ENCODE results near the gene MTCH2. TPM values are rescaled to one million over a fixed set of nuclear protein-coding genes. Genes with fewer than 3 reads are reported as not detected.

MTCH2 gene
- polyA plus RNA-seq, 1 donor (not counting 4 experiments of a cell fraction or from before 2014, with no cell fraction given), result 185 TPM

DNA sequence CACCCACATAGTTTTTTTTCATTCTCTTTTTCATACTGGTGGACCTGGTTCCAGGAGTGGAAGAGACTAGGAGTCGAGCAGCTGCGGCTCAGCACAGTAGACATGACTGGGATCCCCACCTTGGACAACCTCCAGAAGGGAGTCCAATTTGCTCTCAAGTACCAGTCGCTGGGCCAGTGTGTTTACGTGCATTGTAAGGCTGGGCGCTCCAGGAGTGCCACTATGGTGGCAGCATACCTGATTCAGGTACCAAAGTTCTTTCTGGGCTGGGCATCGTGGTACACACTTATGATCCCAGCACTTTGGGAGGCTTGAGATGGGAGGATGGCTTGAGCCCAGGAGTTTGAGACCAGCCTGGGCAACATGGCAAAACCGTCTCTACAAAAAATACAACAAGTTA, 72.7 kb downstream of the MTCH2 start:
- no peak for FAIRE-seq
- H3K4me1 ChIP-seq (ENCODE audit: control insufficient read depth, extremely low read depth, insufficient read depth, low read length), result peaks cover 39% of the 10 kb centered on the region
- H2AFZ ChIP-seq (ENCODE audit: control insufficient read depth, low read length), result no peak overlapping the region
- peaks cover 9% of the 10 kb centered on the region for H4K20me1 ChIP-seq (ENCODE audit: control insufficient read depth, extremely low read depth, insufficient read depth, low read length)
- no peaks in the 10 kb centered on the region for H3K9me3 ChIP-seq (ENCODE audit: control insufficient read depth, low read depth, low read length)
- H3K4me3 ChIP-seq (ENCODE audit: control insufficient read depth in 2 of 3, extremely low read depth in 1 of 3, insufficient read depth in 2 of 3, low read depth in 1 of 3, low read length in 3 of 3), result no peak overlapping the region
- TF ChIP-seq, protein P1, sequence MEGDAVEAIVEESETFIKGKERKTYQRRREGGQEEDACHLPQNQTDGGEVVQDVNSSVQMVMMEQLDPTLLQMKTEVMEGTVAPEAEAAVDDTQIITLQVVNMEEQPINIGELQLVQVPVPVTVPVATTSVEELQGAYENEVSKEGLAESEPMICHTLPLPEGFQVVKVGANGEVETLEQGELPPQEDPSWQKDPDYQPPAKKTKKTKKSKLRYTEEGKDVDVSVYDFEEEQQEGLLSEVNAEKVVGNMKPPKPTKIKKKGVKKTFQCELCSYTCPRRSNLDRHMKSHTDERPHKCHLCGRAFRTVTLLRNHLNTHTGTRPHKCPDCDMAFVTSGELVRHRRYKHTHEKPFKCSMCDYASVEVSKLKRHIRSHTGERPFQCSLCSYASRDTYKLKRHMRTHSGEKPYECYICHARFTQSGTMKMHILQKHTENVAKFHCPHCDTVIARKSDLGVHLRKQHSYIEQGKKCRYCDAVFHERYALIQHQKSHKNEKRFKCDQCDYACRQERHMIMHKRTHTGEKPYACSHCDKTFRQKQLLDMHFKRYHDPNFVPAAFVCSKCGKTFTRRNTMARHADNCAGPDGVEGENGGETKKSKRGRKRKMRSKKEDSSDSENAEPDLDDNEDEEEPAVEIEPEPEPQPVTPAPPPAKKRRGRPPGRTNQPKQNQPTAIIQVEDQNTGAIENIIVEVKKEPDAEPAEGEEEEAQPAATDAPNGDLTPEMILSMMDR (optimal IDR thresholded peaks at IDR 0.05 in 1 of 3, IDR thresholded peaks at IDR 0.05 in 1 of 3, conservative IDR thresholded peaks at IDR 0.05 in 1 of 3; ENCODE audit: extremely low read depth in 1 of 3, insufficient read depth in 2 of 3, low read length in 3 of 3), result no peak
- no peak for TF ChIP-seq EZH2 (IDR thresholded peaks at IDR 0.05; ENCODE audit: low read length)
- no peak for DNase-seq (ENCODE audit: low read depth, low spot score)
- H3K4me2 ChIP-seq (ENCODE audit: control insufficient read depth, extremely low read depth, insufficient read depth, low read depth, low read length), result no peak overlapping the region
- peaks cover 70% of the 10 kb centered on the region for H3K79me2 ChIP-seq (ENCODE audit: control insufficient read depth, insufficient read depth, low read length)
- no peak overlapping the region for H3K9ac ChIP-seq (ENCODE audit: control insufficient read depth, extremely low read depth, insufficient read depth, low read length)
- peaks cover 5 to 25% of the 10 kb centered on the region in 2 experiments for H3K36me3 ChIP-seq (ENCODE audit: control insufficient read depth in 2 of 2, extremely low read depth in 1 of 2, insufficient read depth in 2 of 2, low read length in 2 of 2)
- dilution Hi-C loops (cut with MboI; ENCODE audit: extremely low pct_ligation_motif_present, low sequenced_read_pairs), result no loop called here
- no peaks in the 10 kb centered on the region for H3K27me3 ChIP-seq (ENCODE audit: control insufficient read depth, extremely low read depth, insufficient read depth, low read length)
- H3K27ac ChIP-seq (ENCODE audit: control insufficient read depth, insufficient read depth, low read length), result no peak overlapping the region
- H3K9me1 ChIP-seq (ENCODE audit: control insufficient read depth, extremely low read depth, insufficient read depth, low read length), result peaks cover 3% of the 10 kb centered on the region

Small RNA genes lying within 50 kb of the gene (small RNA-seq; reads per million reads assigned to genes)
- gene RNU5E-10P (ENCODE audit: insufficient read length in 3 of 3, low read depth in 3 of 3, low replicate concordance in 1 of 3), result 0 reads per million in 3 experiments

Other genes starting within 250 kb of the MTCH2 start
- gene SLC39A13, start 234.0 kb downstream of the MTCH2 start, polyA plus RNA-seq, result 35.3 to 62.3 TPM (median 59.9 TPM) in 3 replicates
- 96.1 to 172 TPM (median 156 TPM) in 3 replicates for gene PSMC3, start 216.1 kb downstream of the MTCH2 start, polyA plus RNA-seq
- 0.07 to 0.44 TPM (median 0.28 TPM) in 3 replicates for gene RAPSN, start 193.4 kb downstream of the MTCH2 start, polyA plus RNA-seq
- gene CELF1, start 89.4 kb downstream of the MTCH2 start, polyA plus RNA-seq, result 90.9 to 110 TPM (median 100 TPM) in 3 replicates
- gene PTPMT1, start 77.0 kb downstream of the MTCH2 start, polyA plus RNA-seq, result 64.9 to 78.1 TPM (median 74.4 TPM) in 3 replicates
- gene KBTBD4, start 63.6 kb downstream of the MTCH2 start, polyA plus RNA-seq, result 14.0 to 17.1 TPM (median 15.4 TPM) in 3 replicates
- gene NDUFS3, start 63.5 kb downstream of the MTCH2 start, polyA plus RNA-seq, result 102 to 119 TPM (median 107 TPM) in 3 replicates
- gene FAM180B, start 55.9 kb downstream of the MTCH2 start, polyA plus RNA-seq, result 0.06 TPM in 1 of 3 replicates, not detected in the others
- gene C1QTNF4, start 48.1 kb downstream of the MTCH2 start, polyA plus RNA-seq, result 0.10 TPM in 1 of 3 replicates, not detected in the others
- 0.95 to 2.1 TPM (median 1.3 TPM) in 3 replicates for gene AGBL2, start 72.8 kb upstream of the MTCH2 start, polyA plus RNA-seq
- 57.3 to 76.9 TPM (median 62.4 TPM) in 3 replicates for gene FNBP4, start 124.8 kb upstream of the MTCH2 start, polyA plus RNA-seq
- 16.6 to 26.6 TPM (median 16.6 TPM) in 3 replicates for gene NUP160, start 205.8 kb upstream of the MTCH2 start, polyA plus RNA-seq

All from keratinocyte (primary cell).